Adrenal gland (tissue), 5 donors: Measurements from ENCODE around the gene ZNF814.

Experiments used
- CTCF ChIP-seq, 6 experiments: fragments of 450-650 bp in 4 of 6; fragments of 200-600 bp in 2 of 6; sonication (generic) in 1 of 6; IDR thresholded peaks; 1 replicate in 5 of 6; 2 replicates in 1 of 6; pipeline versions ENCODE4 v1.5.1 to v1.8.0; 2016 to 2021; ENCODE audit warnings: antibody characterized with exemption in 6 of 6, mild to moderate bottlenecking in 2 of 6, moderate library complexity in 1 of 6
- POLR2A ChIP-seq, 2 donors: fragments of 450-650 bp; IDR thresholded peaks; one replicate each; pipeline ENCODE4 v1.6.1; 2017; ENCODE audit warnings: antibody characterized with exemption in 2 of 2, mild to moderate bottlenecking in 2 of 2, moderate library complexity in 1 of 2
- donor health status: DM: no; HTN: no; CAD: no.

- TF ChIP-seq CTCF (IDR thresholded peaks at IDR 0.05), result no peak
- no peak for TF ChIP-seq POLR2A (IDR thresholded peaks at IDR 0.05)
Measured at GRCh38 chr19:57907394-57907793, 18.6 kb upstream of the ZNF814 start.
